ENCODE measurements around the gene MS4A10.

Gene MS4A10

DNA sequence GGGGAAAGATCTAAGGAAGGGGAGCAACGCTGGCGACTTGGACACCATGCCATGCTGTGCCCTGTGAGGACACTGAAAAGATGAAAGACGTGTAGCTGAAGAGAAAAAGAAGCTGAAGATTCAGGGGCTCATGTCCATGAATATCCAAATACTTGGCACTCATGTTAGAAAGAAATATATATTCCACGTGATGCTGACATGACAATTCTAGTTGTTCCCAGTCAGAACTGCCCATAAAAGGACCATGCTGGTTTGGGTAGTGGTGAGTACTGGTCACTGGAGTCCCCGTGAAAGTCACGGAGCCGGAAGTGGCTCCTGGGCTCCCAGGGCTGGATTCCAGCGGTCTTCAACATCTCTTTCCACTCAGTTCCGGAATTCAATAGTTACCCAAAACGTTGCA is 18.6 kb upstream of the MS4A10 start:
- no peak for DNase-seq

DNA sequence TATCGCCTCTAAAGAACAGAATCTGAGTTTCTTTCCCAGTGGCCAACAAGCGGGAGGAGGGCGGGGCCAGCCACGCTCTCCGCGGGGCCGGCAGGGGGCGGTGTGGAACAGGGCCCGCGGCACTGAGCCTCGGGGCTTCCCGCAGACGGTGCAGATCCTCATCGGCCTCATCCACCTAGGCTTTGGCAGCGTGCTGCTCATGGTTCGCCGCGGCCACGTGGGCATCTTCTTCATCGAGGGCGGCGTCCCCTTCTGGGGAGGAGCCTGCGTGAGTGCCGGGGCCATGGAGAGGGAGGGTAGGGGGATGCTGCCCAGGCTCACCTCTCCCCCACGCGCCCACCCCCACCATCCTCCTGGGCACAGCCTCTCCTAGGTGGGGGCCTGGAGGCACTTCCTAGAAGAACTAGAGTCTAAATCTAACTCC is 17.7 kb upstream of the MS4A10 start:
- no peak for DNase-seq

- no peak for DNase-seq
Measured at GRCh38 chr11:60768202-60768601, 16.9 kb upstream of the MS4A10 start.

GRCh38 chr11:60769273-60769672 is 15.9 kb upstream of the MS4A10 start:
- DNase-seq, result no peak

- no peak for DNase-seq
Measured at GRCh38 chr11:60769811-60770210, 15.3 kb upstream of the MS4A10 start.

GRCh38 chr11:60771146-60771545 is 14.0 kb upstream of the MS4A10 start:
- DNase-seq, result no peak

DNA sequence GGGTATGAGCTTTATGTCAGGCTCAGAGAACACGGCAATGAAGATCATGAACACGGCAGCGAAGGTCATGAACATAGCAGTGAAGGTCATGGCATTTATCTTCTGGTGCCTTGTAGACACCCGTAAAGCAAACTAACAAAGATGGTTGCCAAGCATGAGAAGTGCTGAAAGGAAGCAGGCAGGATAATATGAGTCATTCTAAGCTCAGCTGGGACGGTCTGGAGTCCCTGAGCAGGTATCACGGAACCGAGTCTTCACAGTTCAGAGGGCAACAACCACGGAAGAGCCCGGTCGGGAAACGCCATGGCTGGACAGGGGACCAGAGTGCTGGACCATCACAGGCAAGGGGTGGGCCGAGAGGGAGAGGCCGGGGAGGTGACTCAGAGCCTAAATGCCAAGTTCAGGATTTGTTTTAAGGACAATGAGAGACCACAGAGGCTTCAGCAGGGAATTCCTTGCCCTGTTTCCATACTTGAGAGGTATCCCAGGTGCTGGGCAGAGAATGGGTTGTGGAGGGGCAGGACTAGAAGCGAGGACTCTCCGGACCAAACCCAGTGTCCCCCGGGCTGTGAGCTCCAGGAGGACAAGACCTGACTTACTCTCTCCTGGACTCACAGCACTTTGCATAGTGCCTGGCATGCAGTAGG is 13.1 kb upstream of the MS4A10 start:
- no peak for DNase-seq

DNA sequence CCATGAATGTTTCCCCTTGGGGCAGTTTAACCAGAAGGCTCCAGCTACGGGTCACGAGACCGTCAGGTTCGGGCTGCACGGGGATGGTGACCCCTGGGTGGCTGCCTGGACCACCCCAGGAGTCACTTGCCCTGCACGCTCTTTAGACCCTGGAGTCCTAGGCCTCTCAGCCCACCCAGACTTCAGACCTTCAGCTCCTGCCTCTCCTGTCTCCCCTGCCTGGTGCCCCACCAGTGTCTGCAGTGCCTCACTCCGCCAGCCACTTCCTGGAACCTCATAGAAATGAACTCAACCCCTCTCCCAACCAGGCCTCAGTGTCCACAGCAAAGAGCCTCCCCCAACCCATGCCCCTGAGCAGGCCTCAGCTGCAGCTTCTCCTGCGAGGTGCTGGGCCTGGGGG is 12.5 kb upstream of the MS4A10 start:
- DNase-seq, result no peak

DNA sequence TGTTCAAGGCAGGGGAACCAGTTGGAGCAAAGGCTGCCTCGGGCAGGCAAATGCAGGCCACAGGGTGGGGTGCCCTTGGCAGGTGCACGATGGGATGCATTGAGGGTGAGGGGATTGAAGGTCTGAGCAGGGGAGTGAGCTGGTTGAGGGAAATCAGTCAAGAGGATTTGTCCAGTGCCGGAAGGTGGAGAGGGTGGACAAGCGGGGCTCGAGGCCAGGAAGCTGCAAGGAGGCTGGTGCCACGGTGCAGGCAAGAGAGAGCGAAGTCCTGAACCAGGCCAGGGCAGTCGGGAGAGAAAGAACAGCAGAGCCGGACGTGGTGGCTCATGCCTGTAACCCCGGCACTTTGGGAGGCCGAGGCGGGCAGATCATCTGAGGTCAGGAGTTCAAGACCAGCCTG is 10.4 kb upstream of the MS4A10 start:
- no peak for DNase-seq

DNA sequence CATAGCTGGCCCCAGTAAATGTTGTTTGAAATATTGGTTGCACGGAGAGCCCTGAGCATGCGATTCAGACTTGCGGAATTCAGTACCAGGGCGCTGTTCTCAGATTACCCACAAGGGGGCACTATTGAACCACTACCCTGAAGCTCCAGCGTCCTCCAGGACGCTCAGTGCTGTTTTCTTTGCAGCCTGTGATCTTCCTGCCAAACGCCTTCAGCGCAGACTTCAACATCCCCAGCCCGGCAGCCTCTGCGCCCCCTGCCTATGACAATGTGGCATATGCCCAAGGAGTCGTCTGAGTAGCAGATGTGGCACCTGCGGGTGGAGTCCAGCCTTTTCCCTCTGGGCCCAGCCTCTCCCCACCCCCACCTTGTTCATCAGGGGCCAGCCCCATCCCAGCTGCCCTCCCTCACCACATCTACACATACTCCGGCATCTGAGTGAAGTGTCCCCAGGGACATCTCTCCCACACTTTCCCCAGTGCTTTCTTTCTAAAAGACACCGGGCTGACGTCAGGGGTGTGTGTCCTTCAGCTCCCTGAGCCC is 9.6 kb upstream of the MS4A10 start:
- DNase-seq, result peak; percentile 87

- no peak for DNase-seq
Measured at GRCh38 chr11:60776167-60776566, 9.0 kb upstream of the MS4A10 start.

DNA sequence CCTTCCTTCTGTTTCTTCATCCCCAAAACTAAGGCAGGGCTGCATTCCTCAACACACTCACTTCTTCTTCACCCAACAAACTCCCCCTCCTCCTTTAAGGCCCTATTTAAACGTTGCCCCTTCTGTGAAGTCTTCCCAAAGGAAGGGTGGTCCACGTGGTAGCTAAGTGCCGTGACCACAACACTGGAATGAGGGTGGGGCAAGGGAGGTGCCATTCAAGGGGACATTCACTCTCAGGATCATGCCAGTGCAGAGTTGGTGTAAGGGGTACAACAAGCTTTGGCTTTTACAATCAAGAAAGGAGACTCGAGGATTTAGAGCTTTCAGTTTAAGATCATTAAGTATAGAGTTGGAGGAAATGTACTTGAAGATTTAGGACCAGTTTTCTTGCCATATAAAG is 8.0 kb upstream of the MS4A10 start:
- no peak for DNase-seq

DNA sequence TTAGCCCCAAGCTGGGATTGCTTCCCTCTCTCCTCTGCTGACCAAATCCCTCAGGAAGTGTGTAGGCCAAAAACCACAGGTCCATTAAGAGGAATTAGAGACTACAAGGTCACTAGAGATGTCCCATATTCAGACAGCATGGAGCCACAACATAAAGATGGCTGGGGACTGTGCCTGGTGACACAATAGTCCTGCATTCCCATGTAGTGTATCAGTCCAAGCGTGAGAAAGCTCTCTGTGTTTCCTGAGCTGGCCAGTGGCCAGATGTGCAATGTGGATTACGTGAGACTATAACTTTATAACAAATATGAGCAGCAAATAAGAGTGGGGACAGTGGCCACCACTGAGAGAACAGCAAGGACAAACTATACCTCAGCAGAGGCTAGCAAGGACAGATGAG is 7.6 kb upstream of the MS4A10 start:
- peak; percentile 89 for DNase-seq

DNA sequence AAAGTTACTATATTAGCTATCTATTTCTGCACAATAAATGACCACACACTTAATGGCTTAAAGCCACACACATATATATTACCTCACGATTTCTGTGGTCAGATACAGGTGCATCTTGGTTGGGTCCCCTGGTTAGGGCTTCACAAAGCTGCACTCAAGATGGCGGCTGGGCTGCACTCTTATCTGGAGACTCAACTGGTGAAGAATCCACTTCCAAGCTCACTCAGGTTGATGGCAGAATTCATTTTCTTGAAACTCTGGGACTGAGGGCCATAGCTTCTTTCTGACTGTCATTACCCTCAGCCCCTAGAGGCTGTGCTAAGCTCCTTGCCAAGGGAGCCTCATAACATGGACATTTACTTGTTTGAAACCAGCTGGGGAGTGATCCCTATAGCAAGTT is 5.1 kb upstream of the MS4A10 start:
- no peak for DNase-seq

DNA sequence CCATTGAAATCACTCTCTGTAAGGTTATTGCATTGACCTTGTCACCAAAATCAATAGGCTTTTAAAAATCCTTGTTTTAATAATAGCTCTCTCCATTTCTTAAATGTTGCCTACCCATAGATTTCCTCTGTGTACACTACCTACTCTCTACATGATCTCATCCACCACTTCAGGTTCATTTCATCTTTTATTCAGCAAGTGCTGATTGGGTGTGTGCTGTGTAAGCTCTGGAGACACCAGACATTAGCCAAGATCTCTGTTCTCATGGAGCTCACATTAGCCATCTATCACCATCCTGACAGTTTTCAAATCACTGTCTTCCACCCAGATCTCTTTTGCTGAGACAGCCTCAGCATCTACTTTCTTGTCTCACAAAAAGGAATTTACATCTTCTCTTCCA is 4.4 kb upstream of the MS4A10 start:
- no peak for DNase-seq

DNA sequence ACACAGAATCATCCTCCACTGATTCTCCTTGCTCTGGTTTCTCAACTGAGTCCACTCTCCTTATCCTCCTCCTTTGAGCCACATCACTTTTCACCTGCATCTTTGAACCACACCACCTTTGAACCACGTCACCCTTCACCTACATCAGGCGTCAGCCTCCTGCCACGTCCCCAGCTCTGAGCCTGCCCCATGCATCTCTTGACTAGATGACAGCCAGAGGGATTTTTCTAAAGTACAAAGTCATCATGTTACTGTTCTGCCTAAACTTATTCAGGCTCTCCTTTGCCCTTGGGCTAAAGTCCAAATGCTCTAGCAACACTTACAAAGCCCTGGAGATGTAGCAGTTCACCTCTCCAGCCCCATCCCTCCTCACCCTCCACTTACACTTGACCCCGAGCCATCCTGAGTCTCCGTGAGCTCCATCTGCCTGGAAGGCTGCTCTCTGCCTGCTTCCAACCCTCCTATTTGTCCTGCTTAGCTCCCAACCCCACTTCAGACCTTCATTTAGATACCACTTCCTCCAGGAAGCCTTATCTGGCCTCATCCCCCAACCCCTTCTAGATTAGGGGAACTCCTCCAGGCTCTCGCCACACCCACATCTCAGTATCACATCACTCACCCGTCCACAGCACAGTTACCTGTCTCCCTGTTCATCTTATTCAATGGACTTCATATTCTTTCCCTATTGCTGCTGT is 3.7 kb upstream of the MS4A10 start:
- no peak for DNase-seq

DNA sequence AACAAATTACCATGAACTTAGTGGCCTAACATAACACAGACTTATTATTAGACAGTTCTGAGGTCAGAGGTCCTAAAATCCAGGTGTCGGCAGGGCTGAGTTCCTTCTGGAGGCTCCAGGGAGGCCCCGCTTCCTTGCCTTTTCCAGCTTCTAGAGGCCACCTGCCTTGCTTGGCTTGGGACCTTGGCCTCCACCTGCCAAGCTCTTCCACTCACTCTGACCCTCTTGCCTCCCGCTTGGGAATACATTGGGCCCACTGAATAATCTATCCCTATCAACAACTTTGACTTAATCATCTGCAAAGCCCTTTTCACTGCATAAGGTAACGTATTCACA is 3.2 kb upstream of the MS4A10 start:
- no peak for DNase-seq

DNA sequence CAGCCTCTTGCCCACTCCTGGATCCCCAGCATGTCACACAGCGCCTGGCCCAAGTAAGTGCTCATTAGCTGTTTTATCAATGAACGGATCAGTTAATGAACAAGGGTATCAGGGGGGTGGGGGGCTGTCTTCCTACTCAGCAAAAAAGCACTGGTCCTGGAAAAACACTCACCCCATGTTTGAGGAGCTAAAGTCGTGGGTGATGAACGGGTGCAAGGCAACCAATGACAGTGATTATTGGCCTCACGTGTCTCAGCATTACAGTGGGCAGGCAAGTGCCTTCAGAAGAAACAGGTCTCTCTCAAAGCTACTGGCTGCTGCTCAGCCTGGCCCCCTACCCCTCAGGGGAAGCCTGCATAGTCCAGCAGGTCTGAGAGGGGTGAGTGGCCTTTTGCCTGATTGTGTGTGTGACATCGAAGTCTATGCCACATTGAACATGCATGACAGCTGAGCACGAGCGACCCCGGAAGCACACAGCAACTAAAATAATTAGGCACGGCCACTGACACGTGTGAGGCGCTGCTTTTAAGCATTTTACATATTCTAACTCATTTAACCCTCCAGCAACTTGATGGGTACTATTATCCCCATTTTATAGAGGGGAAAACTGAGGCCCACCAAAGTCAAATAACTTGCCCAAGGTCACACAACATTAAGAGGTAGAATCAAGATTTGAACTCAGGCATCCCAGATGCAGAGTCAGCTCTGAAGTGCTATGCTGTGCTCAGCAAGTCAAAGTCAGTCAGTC is 2.6 kb upstream of the MS4A10 start:
- no peak for DNase-seq

GRCh38 chr11:60783141-60783484 is 2.0 kb upstream of the MS4A10 start:
- no peak for DNase-seq

DNA sequence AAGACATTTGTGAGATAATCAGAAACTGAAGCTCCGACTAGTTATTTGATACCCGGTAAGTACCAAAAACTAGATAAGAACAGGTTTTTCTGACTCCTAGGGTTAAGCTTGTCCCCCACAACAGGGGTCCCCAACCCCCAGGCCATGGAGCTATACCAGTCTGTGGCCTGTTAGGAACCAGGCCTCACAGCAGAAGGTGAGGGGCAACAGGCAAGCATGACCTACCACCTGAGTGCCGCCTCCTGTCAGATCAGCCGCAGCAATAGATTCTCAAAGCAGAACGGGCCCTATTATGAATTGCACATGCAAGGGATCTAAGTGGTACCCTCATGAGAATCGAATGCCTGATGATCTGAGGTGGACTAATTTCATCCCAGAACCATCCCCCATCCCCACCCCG is 1.2 kb upstream of the MS4A10 start:
- DNase-seq, result no peak

- peak; percentile 43 for DNase-seq
Measured at GRCh38 chr11:60785806-60786361, 751 bp downstream of the MS4A10 start.

DNA sequence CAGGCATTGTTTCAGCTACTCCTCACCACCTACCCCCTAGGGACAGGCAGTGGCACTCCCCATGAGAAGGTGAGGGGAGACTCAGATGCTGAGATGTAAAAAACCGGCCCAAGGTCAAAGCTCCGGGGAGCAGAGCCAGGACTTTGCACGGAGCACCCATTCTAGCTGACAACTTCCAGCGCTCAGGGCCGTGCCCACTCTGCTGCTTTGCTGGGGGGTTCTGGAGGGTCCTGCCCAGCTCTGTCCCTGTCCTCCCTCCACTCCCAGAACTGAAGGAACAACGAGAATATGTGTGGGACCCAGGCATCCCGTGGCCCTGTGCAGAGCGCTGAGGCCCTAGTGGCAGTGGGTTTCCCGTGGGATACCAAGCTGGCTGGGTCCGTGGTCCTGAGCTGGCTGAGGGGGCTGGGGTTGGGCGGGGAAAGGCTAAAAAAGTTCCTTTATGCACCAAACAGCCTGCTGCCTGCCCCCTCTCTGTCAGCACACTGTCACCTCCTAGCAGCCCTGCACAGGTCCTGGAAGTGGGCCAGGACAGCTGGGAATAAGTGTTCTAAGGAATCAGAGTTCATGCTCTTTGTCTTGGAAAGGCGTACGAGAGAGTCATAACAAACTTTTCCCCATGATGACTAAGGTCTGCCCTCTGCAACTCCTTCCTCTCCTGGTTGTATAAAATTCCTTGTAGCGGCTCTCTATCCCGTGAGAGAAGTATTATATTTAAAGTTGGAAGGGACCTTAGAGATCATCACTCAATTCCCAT is 1.9 kb downstream of the MS4A10 start:
- DNase-seq, result peak; percentile 79
